Measurements from ENCODE around the gene TRIM3.
A peak's percentile ranks its signal among the peaks of the same experiment; 100 is the strongest.
"Not testable (repeated sequence)": the region's sequence is repeated elsewhere in the genome, so short reads cannot be mapped to it uniquely, and the experiment has no call there.

TRIM3 gene

GRCh38 chr11:6473451-6474412 is at the start of gene TRIM3:
TRIM3 (minus strand) TSS chr11:6473941; CDS start chr11:6465695, 8,246 bp downstream.
- DNase-seq (ENCODE audit: low read depth in 2 of 2) = peak; percentile 41 to 64

GRCh38 chr11:6523253-6523652 is 49.5 kb upstream of the TRIM3 start:
- DNase-seq (ENCODE audit: low read depth in 2 of 2) = no peak

- DNase-seq (ENCODE audit: low read depth in 2 of 2) = not testable (repeated sequence)
Measured at GRCh38 chr11:6521946-6522345, 48.2 kb upstream of the TRIM3 start.

- DNase-seq (ENCODE audit: low read depth in 2 of 2) = no peak
Measured at GRCh38 chr11:6520265-6520664, 46.5 kb upstream of the TRIM3 start.

GRCh38 chr11:6516865-6517264 is 43.1 kb upstream of the TRIM3 start:
- DNase-seq (ENCODE audit: low read depth in 2 of 2) = no peak

GRCh38 chr11:6505577-6506240 is 32.0 kb upstream of the TRIM3 start:
- no peak for DNase-seq (ENCODE audit: low read depth in 2 of 2)

- no peak for DNase-seq (ENCODE audit: low read depth in 2 of 2)
Measured at GRCh38 chr11:6504166-6504565, 30.4 kb upstream of the TRIM3 start.

GRCh38 chr11:6502382-6502781 is 28.6 kb upstream of the TRIM3 start:
- DNase-seq (ENCODE audit: low read depth in 2 of 2) = no peak

- no peak for DNase-seq (ENCODE audit: low read depth in 2 of 2)
Measured at GRCh38 chr11:6498544-6498943, 24.8 kb upstream of the TRIM3 start.

GRCh38 chr11:6498121-6498520 is 24.4 kb upstream of the TRIM3 start:
- DNase-seq (ENCODE audit: low read depth in 2 of 2) = no peak

- no peak for DNase-seq (ENCODE audit: low read depth in 2 of 2)
Measured at GRCh38 chr11:6497069-6497839, 23.5 kb upstream of the TRIM3 start, which contains the start of gene DNHD1. DNHD1 (plus strand) TSS chr11:6497280; CDS start chr11:6498216, 936 bp downstream.

GRCh38 chr11:6489306-6489705 is 15.6 kb upstream of the TRIM3 start:
- no peak for DNase-seq (ENCODE audit: low read depth in 2 of 2)

- no peak for DNase-seq (ENCODE audit: low read depth in 2 of 2)
Measured at GRCh38 chr11:6488821-6489220, 15.1 kb upstream of the TRIM3 start.

- DNase-seq (ENCODE audit: low read depth in 2 of 2) = no peak
Measured at GRCh38 chr11:6488342-6488741, 14.6 kb upstream of the TRIM3 start.

GRCh38 chr11:6486938-6487337 is 13.2 kb upstream of the TRIM3 start:
- DNase-seq (ENCODE audit: low read depth in 2 of 2) = no peak

- no peak for DNase-seq (ENCODE audit: low read depth in 2 of 2)
Measured at GRCh38 chr11:6486256-6486655, 12.5 kb upstream of the TRIM3 start.

- no peak for DNase-seq (ENCODE audit: low read depth in 2 of 2)
Measured at GRCh38 chr11:6485661-6486060, 11.9 kb upstream of the TRIM3 start.

- no peak for DNase-seq (ENCODE audit: low read depth in 2 of 2)
Measured at GRCh38 chr11:6483015-6483414, 9.3 kb upstream of the TRIM3 start.

- DNase-seq (ENCODE audit: low read depth in 2 of 2) = no peak
Measured at GRCh38 chr11:6482441-6482840, 8.7 kb upstream of the TRIM3 start.

GRCh38 chr11:6481924-6482275 is 8.2 kb upstream of the TRIM3 start:
- DNase-seq (ENCODE audit: low read depth in 2 of 2) = no peak

GRCh38 chr11:6481012-6481923 is 7.5 kb upstream of the TRIM3 start, which contains the start of the genes ARFIP2 and TIMM10B:
ARFIP2 (minus strand) TSS chr11:6481331; CDS start chr11:6480421, 910 bp downstream.
TIMM10B (plus strand) TSS chr11:6481501; CDS start chr11:6481517, 16 bp downstream.
- DNase-seq (ENCODE audit: low read depth in 2 of 2) = peak; percentile 94 to 98
